ENCODE measurements around the gene MED27.

- TF ChIP-seq TAF1 (IDR thresholded peaks at IDR 0.05; ENCODE audit: borderline replicate concordance, low read depth, low read length), result no peak
- TF ChIP-seq POLR2AphosphoS5 (IDR thresholded peaks at IDR 0.05; ENCODE audit: low read depth, low read length), result no peak
These were observed 13.2 kb downstream of the MED27 start for GRCh38 chr9:132066511-132066910.

All from GM12892 (cell line).